ENCODE data around the gene TMED4. TPM values are rescaled to one million over a fixed set of nuclear protein-coding genes. Genes with fewer than 3 reads are reported as not detected.

TMED4 gene
- total and polyA plus RNA-seq, 2 of the 13 experiments (the other 11 are each of a cell fraction or from before 2014, with no cell fraction given), result 81.4 to 109 TPM

- TF ChIP-seq FOXA3 (CRISPR knock-in tag; IDR thresholded peaks at IDR 0.05) (peak; percentile 72), ZNF232 (CRISPR knock-in tag; IDR thresholded peaks at IDR 0.05; ENCODE audit: borderline replicate concordance) (no peak; the same call in 1 of the 2 replicates), KDM2A (CRISPR knock-in tag; IDR thresholded peaks at IDR 0.05; ENCODE audit: borderline replicate concordance, low read depth) (peak; percentile 69; the same call in 1 of the 2 replicates), ZNF768 (CRISPR knock-in tag; IDR thresholded peaks at IDR 0.05) (0 out of 2 replicates have a peak, but pooled peaks have one; percentile 34), ZNF687 (CRISPR knock-in tag; IDR thresholded peaks at IDR 0.05) (peak; percentile 91), SSRP1 (CRISPR knock-in tag; IDR thresholded peaks at IDR 0.05) (no peak), ZXDC (CRISPR knock-in tag; IDR thresholded peaks at IDR 0.05) (peak; percentile 52; the same call in 1 of the 2 replicates), ZNF83 (CRISPR knock-in tag; IDR thresholded peaks at IDR 0.05; ENCODE audit: borderline replicate concordance) (no peak), MIER2 (CRISPR knock-in tag; IDR thresholded peaks at IDR 0.05) (no peak), AHDC1 (CRISPR knock-in tag; IDR thresholded peaks at IDR 0.05; ENCODE audit: borderline replicate concordance) (peak; percentile 67), CEBPG (CRISPR knock-in tag; IDR thresholded peaks at IDR 0.05) (peak; percentile 41), CREM (IDR thresholded peaks at IDR 0.05) (peak; percentile 99), CREM (CRISPR knock-in tag; IDR thresholded peaks at IDR 0.05) (peak; percentile 82)
- TF ChIP-seq, protein P1, sequence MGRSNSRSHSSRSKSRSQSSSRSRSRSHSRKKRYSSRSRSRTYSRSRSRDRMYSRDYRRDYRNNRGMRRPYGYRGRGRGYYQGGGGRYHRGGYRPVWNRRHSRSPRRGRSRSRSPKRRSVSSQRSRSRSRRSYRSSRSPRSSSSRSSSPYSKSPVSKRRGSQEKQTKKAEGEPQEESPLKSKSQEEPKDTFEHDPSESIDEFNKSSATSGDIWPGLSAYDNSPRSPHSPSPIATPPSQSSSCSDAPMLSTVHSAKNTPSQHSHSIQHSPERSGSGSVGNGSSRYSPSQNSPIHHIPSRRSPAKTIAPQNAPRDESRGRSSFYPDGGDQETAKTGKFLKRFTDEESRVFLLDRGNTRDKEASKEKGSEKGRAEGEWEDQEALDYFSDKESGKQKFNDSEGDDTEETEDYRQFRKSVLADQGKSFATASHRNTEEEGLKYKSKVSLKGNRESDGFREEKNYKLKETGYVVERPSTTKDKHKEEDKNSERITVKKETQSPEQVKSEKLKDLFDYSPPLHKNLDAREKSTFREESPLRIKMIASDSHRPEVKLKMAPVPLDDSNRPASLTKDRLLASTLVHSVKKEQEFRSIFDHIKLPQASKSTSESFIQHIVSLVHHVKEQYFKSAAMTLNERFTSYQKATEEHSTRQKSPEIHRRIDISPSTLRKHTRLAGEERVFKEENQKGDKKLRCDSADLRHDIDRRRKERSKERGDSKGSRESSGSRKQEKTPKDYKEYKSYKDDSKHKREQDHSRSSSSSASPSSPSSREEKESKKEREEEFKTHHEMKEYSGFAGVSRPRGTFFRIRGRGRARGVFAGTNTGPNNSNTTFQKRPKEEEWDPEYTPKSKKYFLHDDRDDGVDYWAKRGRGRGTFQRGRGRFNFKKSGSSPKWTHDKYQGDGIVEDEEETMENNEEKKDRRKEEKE (IDR thresholded peaks at IDR 0.05), result no peak
These were observed 24.5 kb upstream of the TMED4 start, which contains the start of gene OGDH (continued) for GRCh38 chr7:44606341-44607140.
